Endothelial cell of umbilical vein (primary cell): Measurements from ENCODE around the gene MAGI1.

Experiments used
- EZH2 ChIP-seq: IDR thresholded peaks from 2 replicates; pipeline ENCODE4 v1.6.1; 2012; ENCODE audit warnings: borderline replicate concordance, low read depth, mild to moderate bottlenecking, moderate library complexity, low read length, inconsistent platforms; ENCODE audit not compliant: severe bottlenecking
- GATA2 ChIP-seq: IDR thresholded peaks from 2 replicates; pipeline ENCODE4 v1.7.0; 2011; ENCODE audit warnings: low read depth, mild to moderate bottlenecking, moderate library complexity, mixed read lengths, low read length; ENCODE audit not compliant: insufficient read length, insufficient read depth
- POLR2A ChIP-seq: IDR thresholded peaks from 2 replicates; pipeline ENCODE4 v1.6.1; 2012; ENCODE audit warnings: low read depth, mild to moderate bottlenecking, control low read depth, low read length
- POLR2AphosphoS5 ChIP-seq: IDR thresholded peaks from 2 replicates; pipeline ENCODE4 v1.6.1; 2012; ENCODE audit warnings: low read depth, mild to moderate bottlenecking, control low read depth, low read length, moderate library complexity; ENCODE audit not compliant: insufficient read depth
- TF ChIP-seq, protein P1 (sequence below), 2 donors: IDR thresholded peaks; 1 replicate in 1 of 2; 2 replicates in 1 of 2; pipeline ENCODE4 v1.5.1; 2011; ENCODE audit warnings: low read length in 2 of 2, mild to moderate bottlenecking in 2 of 2, moderate library complexity in 2 of 2, control low read depth in 1 of 2, inconsistent platforms in 1 of 2, low read depth in 1 of 2; ENCODE audit not compliant: insufficient read depth in 1 of 2; ENCODE audit errors: extremely low read depth in 1 of 2

DNA sequence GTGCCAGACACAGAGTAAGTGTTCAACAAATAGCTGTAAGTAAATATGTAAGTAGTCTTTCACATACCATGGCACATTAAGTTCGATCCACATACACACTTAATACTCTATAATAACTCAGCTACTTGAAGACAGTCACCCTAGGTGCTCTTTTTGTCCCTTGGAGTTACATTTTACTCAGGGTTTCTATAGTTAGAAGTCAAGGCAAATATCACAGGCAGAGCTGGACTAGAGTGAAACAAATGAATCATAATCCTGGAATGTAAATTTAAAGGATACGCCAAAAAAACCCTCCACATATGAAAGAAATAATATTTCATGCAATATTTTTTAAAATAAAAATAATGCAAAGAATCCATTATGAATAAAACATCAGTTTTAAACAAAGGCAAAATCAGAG lies 461.8 kb downstream of the MAGI1 start:
- TF ChIP-seq POLR2A, result no peak
- TF ChIP-seq, protein P1, sequence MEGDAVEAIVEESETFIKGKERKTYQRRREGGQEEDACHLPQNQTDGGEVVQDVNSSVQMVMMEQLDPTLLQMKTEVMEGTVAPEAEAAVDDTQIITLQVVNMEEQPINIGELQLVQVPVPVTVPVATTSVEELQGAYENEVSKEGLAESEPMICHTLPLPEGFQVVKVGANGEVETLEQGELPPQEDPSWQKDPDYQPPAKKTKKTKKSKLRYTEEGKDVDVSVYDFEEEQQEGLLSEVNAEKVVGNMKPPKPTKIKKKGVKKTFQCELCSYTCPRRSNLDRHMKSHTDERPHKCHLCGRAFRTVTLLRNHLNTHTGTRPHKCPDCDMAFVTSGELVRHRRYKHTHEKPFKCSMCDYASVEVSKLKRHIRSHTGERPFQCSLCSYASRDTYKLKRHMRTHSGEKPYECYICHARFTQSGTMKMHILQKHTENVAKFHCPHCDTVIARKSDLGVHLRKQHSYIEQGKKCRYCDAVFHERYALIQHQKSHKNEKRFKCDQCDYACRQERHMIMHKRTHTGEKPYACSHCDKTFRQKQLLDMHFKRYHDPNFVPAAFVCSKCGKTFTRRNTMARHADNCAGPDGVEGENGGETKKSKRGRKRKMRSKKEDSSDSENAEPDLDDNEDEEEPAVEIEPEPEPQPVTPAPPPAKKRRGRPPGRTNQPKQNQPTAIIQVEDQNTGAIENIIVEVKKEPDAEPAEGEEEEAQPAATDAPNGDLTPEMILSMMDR (IDR thresholded peaks at IDR 0.05; ENCODE audit: extremely low read depth in 1 of 2, insufficient read depth in 1 of 2, low read depth in 1 of 2, low read length in 2 of 2), result no peak
- no peak for TF ChIP-seq POLR2AphosphoS5
- TF ChIP-seq EZH2, result no peak
- TF ChIP-seq GATA2, result no peak
